ENCODE measurements around the gene PRDX2.

The PRDX2 gene

GRCh38 chr19:12779162-12779993, 22.2 kb downstream of the PRDX2 start:
- POLR2A ChIA-PET: interaction anchor here (5.9 to 7.4 kb wide), 2 partner anchors 12 to 13 kb away, joined by 79 to 198 read pairs; partner anchors contain the start of gene JUNB
- CTCF ChIA-PET: interaction anchor here (4.5 to 39.0 kb wide), 3 partner anchors 9 to 50 kb away, joined by 47 to 776 read pairs (median 612); partner anchors contain the start of genes GET3, JUNB, PRDX2 and THSD8
- Histone ChIP-seq H3K27me3 (replicated peaks in 2 of 5; ENCODE audit: control insufficient read depth in 4 of 5, insufficient read depth in 5 of 5, low read length in 4 of 5) (no peaks in the 10 kb centered on the region), H3K4me3 (ENCODE audit: control insufficient read depth in 1 of 7, extremely low read depth in 1 of 7, insufficient read depth in 4 of 7, low read depth in 2 of 7, low read length in 6 of 7) (peak overlapping the region in 3 of 7 experiments; percentile 77 to 90 (median 83)), H3K27ac (ENCODE audit: insufficient read depth in 1 of 2, low read depth in 1 of 2, low read length in 2 of 2, poor library complexity in 1 of 2, severe bottlenecking in 2 of 2) (peak overlapping the region in 1 of 2 experiments; percentile 77), H3K36me3 (ENCODE audit: control insufficient read depth in 4 of 4, insufficient read depth in 4 of 4, low read length in 3 of 4) (no peaks in the 10 kb centered on the region), H3K9me3 (ENCODE audit: control extremely low read depth in 1 of 5, control insufficient read depth in 4 of 5, insufficient read depth in 2 of 5, low read depth in 1 of 5, low read length in 4 of 5) (no peaks in the 10 kb centered on the region), H3K4me1 (ENCODE audit: control extremely low read depth in 1 of 4, control insufficient read depth in 4 of 4, insufficient read depth in 4 of 4, low read length in 3 of 4) (peaks cover 10 to 71% (median 67%) of the 10 kb centered on the region in 4 experiments)
- 81% methylated on average over 10 of the region's 15 CpGs for WGBS (ENCODE audit: insufficient coverage)
- peak in 1 of 3 donors; percentile 46 for DNase-seq

DNA sequence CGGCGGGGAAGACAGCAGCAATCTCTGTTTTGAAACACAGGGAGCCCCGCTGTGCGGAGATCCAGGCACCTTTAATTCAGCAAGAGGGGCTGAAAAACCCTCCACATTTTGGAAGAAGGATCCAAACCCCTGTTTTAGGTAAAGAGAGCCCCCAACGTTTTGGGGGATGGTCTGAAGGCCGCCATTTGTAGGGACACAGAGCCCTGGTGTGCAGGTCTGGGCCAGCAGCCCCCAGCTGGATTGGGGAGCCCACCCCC, 22.8 kb downstream of the PRDX2 start:
- CTCF ChIA-PET: interaction anchor here (0.6 to 39.0 kb wide), 4 partner anchors 9 to 545 kb away, joined by 3 to 776 read pairs (median 330); partner anchors contain the start of genes GET3, JUNB, PRDX2 and THSD8
- no peak for DNase-seq
- peak overlapping the region in 1 of 2 experiments; percentile 77 for H3K27ac ChIP-seq (ENCODE audit: insufficient read depth in 1 of 2, low read depth in 1 of 2, low read length in 2 of 2, poor library complexity in 1 of 2, severe bottlenecking in 2 of 2)
- H3K4me1 ChIP-seq (ENCODE audit: control extremely low read depth in 1 of 4, control insufficient read depth in 4 of 4, insufficient read depth in 4 of 4, low read length in 3 of 4): peaks cover 8 to 65% (median 62%) of the 10 kb centered on the region in 4 experiments
- no peaks in the 10 kb centered on the region for H3K27me3 ChIP-seq (replicated peaks in 2 of 5; ENCODE audit: control insufficient read depth in 4 of 5, insufficient read depth in 5 of 5, low read length in 4 of 5)
- H3K9me3 ChIP-seq (ENCODE audit: control extremely low read depth in 1 of 5, control insufficient read depth in 4 of 5, insufficient read depth in 2 of 5, low read depth in 1 of 5, low read length in 4 of 5): no peaks in the 10 kb centered on the region
- WGBS (ENCODE audit: insufficient coverage): 71% methylated on average over 3 of the region's 6 CpGs
- POLR2A ChIA-PET: interaction anchor here (7.4 kb wide), 1 partner anchor 12 kb away, joined by 198 read pairs; the partner anchor contains the start of gene JUNB
- peak overlapping the region in 5 of 7 experiments; percentile 20 to 90 (median 77) for H3K4me3 ChIP-seq (ENCODE audit: control insufficient read depth in 1 of 7, extremely low read depth in 1 of 7, insufficient read depth in 4 of 7, low read depth in 2 of 7, low read length in 6 of 7)
- no peaks in the 10 kb centered on the region for H3K36me3 ChIP-seq (ENCODE audit: control insufficient read depth in 4 of 4, insufficient read depth in 4 of 4, low read length in 3 of 4)

- peak in 2 of 3 donors; percentile 55 to 67 for DNase-seq
- H3K27me3 ChIP-seq (replicated peaks in 2 of 5; ENCODE audit: control insufficient read depth in 4 of 5, insufficient read depth in 5 of 5, low read length in 4 of 5): no peaks in the 10 kb centered on the region
- ChIA-PET POLR2A (interaction anchor here (0.6 to 7.4 kb wide), 5 partner anchors 13 to 374 kb away, joined by 3 to 198 read pairs (median 3); partner anchors contain the start of genes JUNB, PRDX2 and THSD8), CTCF (interaction anchor here (0.6 to 39.0 kb wide), 6 partner anchors 7 to 545 kb away, joined by 3 to 776 read pairs (median 28); partner anchors contain the start of genes GET3, JUNB, PRDX2 and THSD8)
- peak overlapping the region; percentile 27 to 90 (median 74) for H3K4me3 ChIP-seq (ENCODE audit: control insufficient read depth in 1 of 7, extremely low read depth in 1 of 7, insufficient read depth in 4 of 7, low read depth in 2 of 7, low read length in 6 of 7)
- H3K4me1 ChIP-seq (ENCODE audit: control extremely low read depth in 1 of 4, control insufficient read depth in 4 of 4, insufficient read depth in 4 of 4, low read length in 3 of 4): peaks cover 5 to 60% (median 58%) of the 10 kb centered on the region in 4 experiments
- WGBS (ENCODE audit: insufficient coverage): 6% methylated on average over 40 of the region's 44 CpGs
- H3K27ac ChIP-seq (ENCODE audit: insufficient read depth in 1 of 2, low read depth in 1 of 2, low read length in 2 of 2, poor library complexity in 1 of 2, severe bottlenecking in 2 of 2): peak overlapping the region in 1 of 2 experiments; percentile 77
- no peaks in the 10 kb centered on the region for H3K36me3 ChIP-seq (ENCODE audit: control insufficient read depth in 4 of 4, insufficient read depth in 4 of 4, low read length in 3 of 4)
- no peaks in the 10 kb centered on the region for H3K9me3 ChIP-seq (ENCODE audit: control extremely low read depth in 1 of 5, control insufficient read depth in 4 of 5, insufficient read depth in 2 of 5, low read depth in 1 of 5, low read length in 4 of 5)
Measured at GRCh38 chr19:12778017-12778904, 23.3 kb downstream of the PRDX2 start.

- Histone ChIP-seq H3K27me3 (replicated peaks in 2 of 5; ENCODE audit: control insufficient read depth in 4 of 5, insufficient read depth in 5 of 5, low read length in 4 of 5) (no peaks in the 10 kb centered on the region), H3K36me3 (ENCODE audit: control insufficient read depth in 4 of 4, insufficient read depth in 4 of 4, low read length in 3 of 4) (no peaks in the 10 kb centered on the region), H3K9me3 (ENCODE audit: control extremely low read depth in 1 of 5, control insufficient read depth in 4 of 5, insufficient read depth in 2 of 5, low read depth in 1 of 5, low read length in 4 of 5) (no peaks in the 10 kb centered on the region), H3K4me1 (ENCODE audit: control extremely low read depth in 1 of 4, control insufficient read depth in 4 of 4, insufficient read depth in 4 of 4, low read length in 3 of 4) (peaks cover 5 to 52% (median 51%) of the 10 kb centered on the region in 4 experiments), H3K4me3 (ENCODE audit: control insufficient read depth in 1 of 7, extremely low read depth in 1 of 7, insufficient read depth in 4 of 7, low read depth in 2 of 7, low read length in 6 of 7) (peak overlapping the region; percentile 27 to 90 (median 74)), H3K27ac (ENCODE audit: insufficient read depth in 1 of 2, low read depth in 1 of 2, low read length in 2 of 2, poor library complexity in 1 of 2, severe bottlenecking in 2 of 2) (peak overlapping the region in 1 of 2 experiments; percentile 77)
- DNase-seq: peak; percentile 71 to 80 (median 79)
- ChIA-PET CTCF (interaction anchor here (0.8 to 39.0 kb wide), 10 partner anchors 8 to 81 kb away, joined by 3 to 776 read pairs (median 8); partner anchors contain the start of genes FBXW9, GET3, JUNB and PRDX2), POLR2A (interaction anchor here (0.6 to 7.4 kb wide), 6 partner anchors 12 to 375 kb away, joined by 3 to 198 read pairs (median 3); partner anchors contain the start of genes JUNB, PRDX2 and THSD8)
- 22% methylated on average over 17 of the region's 43 CpGs for WGBS (ENCODE audit: insufficient coverage)
Measured at GRCh38 chr19:12777217-12778016, 24.2 kb downstream of the PRDX2 start.

DNA sequence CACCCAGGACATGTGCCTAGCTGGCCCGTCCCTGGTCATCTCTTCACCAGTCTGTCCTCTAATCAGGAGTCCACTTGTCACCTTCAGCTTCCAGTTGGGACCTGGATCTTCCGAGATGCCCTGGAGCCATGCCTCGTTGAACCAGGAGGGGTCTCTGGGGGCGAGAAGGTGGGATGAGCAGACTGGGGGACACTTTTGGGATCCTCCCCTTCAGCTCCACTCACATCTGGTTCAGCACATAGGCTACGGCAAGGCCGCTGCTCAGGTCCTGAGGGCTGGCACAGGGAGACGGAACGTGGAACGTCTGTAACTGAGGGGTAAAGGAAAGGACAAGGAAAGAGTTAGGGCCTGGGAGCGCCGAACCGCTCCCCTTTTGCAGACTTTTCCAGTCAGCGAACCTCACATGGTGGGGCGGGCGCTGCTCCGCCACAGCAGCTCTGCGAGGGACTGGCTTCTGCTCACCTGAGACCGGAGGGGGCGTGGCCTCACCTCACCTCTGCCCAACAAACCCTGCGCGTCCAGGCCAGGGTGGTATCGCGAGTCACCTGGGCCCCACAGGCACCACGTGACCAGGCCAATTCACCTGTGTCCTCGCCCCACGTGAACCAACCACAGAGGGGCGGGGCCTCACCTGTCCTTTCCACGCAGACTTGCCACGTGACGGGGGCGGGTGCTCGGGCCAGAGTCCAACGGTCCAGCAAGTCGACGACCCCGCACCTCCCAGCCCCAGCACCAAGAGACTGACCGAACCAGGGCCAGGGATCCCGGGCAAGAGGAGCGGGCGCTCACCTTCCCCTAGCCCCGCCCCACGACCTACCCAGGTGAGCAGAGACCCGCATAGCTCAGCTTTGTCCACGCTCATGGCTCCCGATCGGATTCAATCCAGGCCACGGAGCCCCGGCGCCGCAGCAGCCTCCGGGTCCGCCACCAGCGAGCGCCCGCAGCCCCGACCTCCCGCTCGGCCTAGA, 26.7 kb downstream of the PRDX2 start, which contains the start of gene HOOK2:
TSS of gene HOOK2 (minus strand) at position 965 of the 968 bp plus-strand sequence. CDS start at position 862, 103 bp downstream.
- 31% methylated on average over 41 of the region's 58 CpGs for WGBS (ENCODE audit: insufficient coverage)
- DNase-seq: no peak
- Histone ChIP-seq H3K36me3 (ENCODE audit: control insufficient read depth in 4 of 4, insufficient read depth in 4 of 4, low read length in 3 of 4) (peaks cover 0 to 2% (median 0%) of the 10 kb centered on the region in 4 experiments), H3K4me1 (ENCODE audit: control extremely low read depth in 1 of 4, control insufficient read depth in 4 of 4, insufficient read depth in 4 of 4, low read length in 3 of 4) (peaks cover 5 to 37% (median 36%) of the 10 kb centered on the region in 4 experiments), H3K27ac (ENCODE audit: insufficient read depth in 1 of 2, low read depth in 1 of 2, low read length in 2 of 2, poor library complexity in 1 of 2, severe bottlenecking in 2 of 2) (peak within 1 kb of the TSS in 1 of 2 experiments; percentile 70), H3K9me3 (ENCODE audit: control extremely low read depth in 1 of 5, control insufficient read depth in 4 of 5, insufficient read depth in 2 of 5, low read depth in 1 of 5, low read length in 4 of 5) (no peaks in the 10 kb centered on the region), H3K4me3 (ENCODE audit: control insufficient read depth in 1 of 7, extremely low read depth in 1 of 7, insufficient read depth in 4 of 7, low read depth in 2 of 7, low read length in 6 of 7) (peak within 1 kb of the TSS; percentile 58 to 90 (median 74)), H3K27me3 (replicated peaks in 2 of 5; ENCODE audit: control insufficient read depth in 4 of 5, insufficient read depth in 5 of 5, low read length in 4 of 5) (no peaks in the 10 kb centered on the region)
- ChIA-PET POLR2A (interaction anchor here (0.6 to 7.4 kb wide), 2 partner anchors 16 to 116 kb away, joined by 3 to 198 read pairs; partner anchors contain the start of genes GCDH and JUNB), CTCF (interaction anchor here (1.2 to 39.0 kb wide), 6 partner anchors 10 to 73 kb away, joined by 3 to 776 read pairs (median 34); partner anchors contain the start of genes GET3, JUNB, PRDX2 and THSD8)

All from common myeloid progenitor, CD34-positive (primary cell).